Left lung (tissue), 10 donors: ENCODE results near the gene AK8. TPM values are rescaled to one million over a fixed set of nuclear protein-coding genes. Genes with fewer than 3 reads are reported as not detected.
A peak's percentile ranks its signal among the peaks of the same experiment; 100 is the strongest.

Experiments used
- ATAC-seq: fragments of 200-7000 bp; cut with Tn5 transposase; one replicate; pipeline ENCODE4 v1.9.1; 2020; ENCODE audit warnings: moderate library complexity
- DNase-seq, 4 donors: peaks; one replicate each; pipeline ENCODE4 v3.0.0-alpha.2; 2013 to 2020
- H3K27ac ChIP-seq, 2 donors: fragments of 200-600 bp; sonication (generic) in 1 of 2; one replicate each; pipeline versions ENCODE4 v1.5.0 to v1.8.0; 2020 to 2021
- H3K27me3 ChIP-seq, 2 donors: fragments of 200-600 bp; sonication (generic) in 1 of 2; one replicate each; pipeline versions ENCODE4 v1.5.0 to v1.8.0; 2020 to 2021
- H3K36me3 ChIP-seq, 2 donors: fragments of 200-600 bp; sonication (generic) in 1 of 2; one replicate each; pipeline versions ENCODE4 v1.5.0 to v1.8.0; 2020 to 2021
- H3K4me1 ChIP-seq, 2 donors: fragments of 200-600 bp; one replicate each; pipeline ENCODE4 v1.8.0; 2021
- H3K4me3 ChIP-seq, 2 donors: fragments of 200-600 bp; sonication (generic) in 1 of 2; one replicate each; pipeline versions ENCODE4 v1.5.0 to v1.8.0; 2020 to 2021; ENCODE audit warnings: mild to moderate bottlenecking in 1 of 2
- H3K9me3 ChIP-seq, 2 donors: fragments of 200-600 bp; sonication (generic) in 1 of 2; one replicate each; pipeline versions ENCODE4 v1.5.0 to v1.8.0; 2020 to 2021
- intact Hi-C, 2 donors: fragments of 100-400 bp; cut with DNase I; formaldehyde crosslinking; loops; one replicate each; pipeline versions ENCODE4 v1.11.2 to v1.14.2; 2022
- polyA plus RNA-seq, 6 donors: library from polyadenylated mRNA; unstranded; fragments of 120-200 nt; gene quantifications; one replicate each; pipeline ENCODE4 v1.2.1, GENCODE V29; 2013; ENCODE audit not compliant: insufficient read length in 6 of 6
- total RNA-seq, 2 donors: library from RNA; stranded (reverse); fragmentation: NEBNext Ultra II Directional; extraction: Animal tissue kit (Norgen Biotek cat#: 25700); gene quantifications; one replicate each; pipeline ENCODE4 v1.2.1, GENCODE V29; 2021
- TF ChIP-seq, protein P1 (sequence below), 2 donors: fragments of 200-600 bp; sonication (generic) in 1 of 2; IDR thresholded peaks; one replicate each; pipeline versions ENCODE4 v1.5.0 to v1.8.0; 2021; ENCODE audit warnings: antibody characterized with exemption in 2 of 2
- donor health status: DM: no; HTN: yes; CAD: no.
- donor health status: DM: no; HTN: no; CAD: no.

Gene AK8
- total and polyA plus RNA-seq, 8 donors, result 0.55 to 3.6 (median 2.4) TPM

DNA sequence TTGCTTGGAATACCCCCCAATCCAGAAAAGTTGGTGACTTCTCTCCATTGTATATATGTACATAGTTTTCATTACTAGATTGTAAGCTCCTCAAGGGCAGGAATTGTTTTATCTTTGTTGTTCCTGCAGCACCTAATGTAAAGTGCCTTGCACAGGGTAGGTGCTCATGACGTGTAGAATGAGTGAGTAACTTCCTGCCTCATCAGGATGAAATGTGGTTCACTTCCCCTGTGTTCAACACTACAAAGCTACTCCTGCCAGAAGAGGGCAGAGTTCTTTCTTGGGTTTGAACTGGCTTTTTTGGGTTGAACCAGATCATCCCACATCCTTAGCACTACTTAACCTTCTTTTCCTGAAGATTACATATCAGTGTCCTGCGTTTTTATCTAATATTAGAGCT lies 183.9 kb downstream of the AK8 start:
- peak; percentile 44 for ATAC-seq

DNA sequence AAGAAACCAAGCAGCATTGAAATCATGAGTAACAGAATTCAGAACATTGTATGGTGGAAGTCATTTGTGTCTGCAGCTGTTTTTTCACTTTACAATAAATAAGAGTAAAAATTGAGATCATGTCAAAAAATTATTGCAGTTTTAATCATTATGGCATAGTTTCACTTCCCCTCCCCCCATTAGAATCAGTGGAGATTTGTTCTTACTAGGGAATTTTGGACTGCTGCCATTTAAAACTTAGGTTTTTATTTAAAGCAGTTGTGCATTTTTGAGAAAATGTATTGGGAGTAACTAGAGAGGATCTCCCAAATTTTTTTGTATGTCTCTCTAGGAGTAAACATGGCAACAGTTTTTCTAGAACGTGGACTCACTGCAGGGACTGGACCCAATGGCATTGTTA lies 187.4 kb downstream of the AK8 start:
- Histone ChIP-seq H3K36me3 (peaks cover 0 to 65% of the 10 kb centered on the region in 2 donors), H3K27me3 (no peaks in the 10 kb centered on the region), H3K4me1 (no peaks in the 10 kb centered on the region), H3K27ac (no peak overlapping the region), H3K9me3 (peaks cover 0 to 2% of the 10 kb centered on the region in 2 donors), H3K4me3 (no peak overlapping the region)
- TF ChIP-seq, protein P1, sequence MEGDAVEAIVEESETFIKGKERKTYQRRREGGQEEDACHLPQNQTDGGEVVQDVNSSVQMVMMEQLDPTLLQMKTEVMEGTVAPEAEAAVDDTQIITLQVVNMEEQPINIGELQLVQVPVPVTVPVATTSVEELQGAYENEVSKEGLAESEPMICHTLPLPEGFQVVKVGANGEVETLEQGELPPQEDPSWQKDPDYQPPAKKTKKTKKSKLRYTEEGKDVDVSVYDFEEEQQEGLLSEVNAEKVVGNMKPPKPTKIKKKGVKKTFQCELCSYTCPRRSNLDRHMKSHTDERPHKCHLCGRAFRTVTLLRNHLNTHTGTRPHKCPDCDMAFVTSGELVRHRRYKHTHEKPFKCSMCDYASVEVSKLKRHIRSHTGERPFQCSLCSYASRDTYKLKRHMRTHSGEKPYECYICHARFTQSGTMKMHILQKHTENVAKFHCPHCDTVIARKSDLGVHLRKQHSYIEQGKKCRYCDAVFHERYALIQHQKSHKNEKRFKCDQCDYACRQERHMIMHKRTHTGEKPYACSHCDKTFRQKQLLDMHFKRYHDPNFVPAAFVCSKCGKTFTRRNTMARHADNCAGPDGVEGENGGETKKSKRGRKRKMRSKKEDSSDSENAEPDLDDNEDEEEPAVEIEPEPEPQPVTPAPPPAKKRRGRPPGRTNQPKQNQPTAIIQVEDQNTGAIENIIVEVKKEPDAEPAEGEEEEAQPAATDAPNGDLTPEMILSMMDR (IDR thresholded peaks at IDR 0.05), result no peak
- ATAC-seq (no peak), DNase-seq (peak in 1 of 4 donors; percentile 46)
- intact Hi-C loops, result no loop called here

More for the DNA sequence above, 183.9 kb downstream of the AK8 start:
- H3K4me1 ChIP-seq, result no peaks in the 10 kb centered on the region
- peaks cover 0 to 31% of the 10 kb centered on the region in 2 donors for H3K36me3 ChIP-seq
- H3K4me3 ChIP-seq, result no peak overlapping the region
- H3K27me3 ChIP-seq, result no peaks in the 10 kb centered on the region
- H3K9me3 ChIP-seq, result peaks cover 0 to 33% of the 10 kb centered on the region in 2 donors
- no peak overlapping the region for H3K27ac ChIP-seq
- intact Hi-C loops, result no loop called here
- TF ChIP-seq, protein P1 (IDR thresholded peaks at IDR 0.05), result no peak
- no peak for DNase-seq

DNA sequence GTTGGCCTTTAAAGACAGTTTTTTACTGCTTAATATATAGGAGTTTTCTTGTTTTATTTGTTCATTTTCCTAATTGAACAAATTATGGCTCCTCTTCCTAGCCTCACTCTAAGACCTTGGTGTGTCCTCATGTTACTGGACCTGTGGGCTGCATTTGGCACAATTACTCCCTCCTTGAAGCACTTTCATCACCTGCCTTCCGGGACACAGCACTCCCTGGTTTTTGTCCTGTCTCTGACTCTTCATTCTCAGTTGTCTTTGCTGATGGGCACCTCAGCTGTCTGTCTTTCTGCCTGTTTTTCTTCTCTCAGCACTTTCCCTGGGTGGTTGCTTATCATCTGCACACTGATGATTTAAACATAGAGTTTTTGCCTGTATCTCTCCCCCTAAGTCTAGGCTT lies 194.2 kb downstream of the AK8 start:
- Histone ChIP-seq H3K4me3 (no peak overlapping the region), H3K36me3 (peaks cover 0 to 82% of the 10 kb centered on the region in 2 donors), H3K9me3 (no peaks in the 10 kb centered on the region), H3K27ac (no peak overlapping the region), H3K4me1 (no peaks in the 10 kb centered on the region), H3K27me3 (no peaks in the 10 kb centered on the region)
- TF ChIP-seq, protein P1 (IDR thresholded peaks at IDR 0.05), result no peak
- DNase-seq (no peak), ATAC-seq (no peak)
- intact Hi-C loops, result no loop called here

DNA sequence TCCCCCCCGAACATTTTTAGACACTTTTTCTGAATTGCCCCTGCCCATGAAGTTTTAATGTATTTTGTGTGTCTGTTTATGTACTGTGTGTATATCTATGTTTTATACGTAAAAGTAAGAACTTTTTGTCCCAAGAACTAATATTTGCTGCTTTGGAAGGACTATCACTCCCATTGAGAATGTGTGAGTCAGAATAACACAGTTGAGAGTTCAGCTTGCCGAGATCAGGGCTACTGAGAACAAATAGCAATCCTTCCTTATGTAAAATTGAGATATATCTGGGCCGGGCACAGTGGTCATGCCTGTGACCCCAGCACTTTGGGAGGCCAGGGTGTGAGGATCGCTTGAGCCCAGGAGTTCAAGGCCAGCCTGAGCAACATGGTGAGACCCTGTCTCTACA lies 196.5 kb downstream of the AK8 start:
- TF ChIP-seq, protein P1 (IDR thresholded peaks at IDR 0.05), result no peak
- no peaks in the 10 kb centered on the region for H3K4me1 ChIP-seq
- ATAC-seq (no peak), DNase-seq (no peak)
- peaks cover 0 to 71% of the 10 kb centered on the region in 2 donors for H3K36me3 ChIP-seq
- H3K27me3 ChIP-seq, result no peaks in the 10 kb centered on the region
- H3K27ac ChIP-seq, result no peak overlapping the region
- intact Hi-C loops, result no loop called here
- H3K4me3 ChIP-seq, result no peak overlapping the region
- H3K9me3 ChIP-seq, result no peaks in the 10 kb centered on the region

DNA sequence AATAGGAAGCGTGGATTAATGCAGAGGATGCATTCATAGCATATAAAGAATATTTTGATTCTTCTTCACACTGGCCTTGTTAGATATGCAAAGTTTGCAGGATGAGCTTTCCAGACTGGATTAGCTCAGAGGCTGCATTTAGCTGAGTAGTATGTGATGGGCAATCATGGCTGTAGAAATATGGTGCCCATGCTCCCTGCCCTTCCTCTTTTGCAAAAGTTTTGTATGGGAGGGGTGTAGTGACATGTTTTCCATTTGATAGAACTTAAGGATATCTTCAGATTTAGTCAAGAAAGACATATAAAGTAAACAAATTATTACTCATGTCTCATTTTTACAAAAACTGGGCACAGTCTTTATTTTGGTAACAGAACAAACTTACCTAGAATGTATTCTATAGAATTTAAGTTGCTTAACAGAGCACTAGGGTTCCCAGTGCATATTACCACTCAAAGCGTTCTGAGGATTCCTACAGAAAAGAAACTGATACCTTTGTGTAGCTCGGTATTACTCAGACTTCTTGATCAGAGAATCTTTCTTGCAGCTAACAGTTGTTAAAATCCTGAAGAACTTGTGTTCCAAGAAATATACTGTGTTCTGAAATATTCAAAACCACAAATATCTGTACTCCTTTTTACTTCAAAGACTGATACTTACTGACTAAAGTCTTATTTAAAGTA lies 198.0 kb downstream of the AK8 start:
- TF ChIP-seq, protein P1 (IDR thresholded peaks at IDR 0.05), result no peak
- Histone ChIP-seq H3K9me3 (no peaks in the 10 kb centered on the region), H3K4me3 (no peak overlapping the region), H3K4me1 (peaks cover 0 to 6% of the 10 kb centered on the region in 2 donors), H3K36me3 (peaks cover 0 to 58% of the 10 kb centered on the region in 2 donors), H3K27me3 (no peaks in the 10 kb centered on the region), H3K27ac (no peak overlapping the region)
- intact Hi-C loops, result no loop called here
- ATAC-seq, result no peak
- DNase-seq, result no peak
